K562 (cell line): Measurements from ENCODE around the gene GRB10. TPM values are rescaled to one million over a fixed set of nuclear protein-coding genes. Genes with fewer than 3 reads are reported as not detected.

Experiments
- ATAC-seq: fragments of 200-7000 bp; cut with Tn5 transposase; 3 replicates; pipeline ENCODE4 v1.9.1; 2020; ENCODE audit warnings: moderate library complexity
- BruUV-seq: library from RNA; stranded (reverse); fragments of 400-500 nt; replicated peaks from 2 replicates; lab custom pipeline; 2021; lab: Mats Ljungman, UMichigan
- CTCF ChIA-PET: fragments of 300-600 bp; formaldehyde crosslinking; extraction: SDS; loops from one replicate; lab custom pipeline; 2021; ENCODE audit warnings: low intra/inter-chr PET ratio; lab: Yijun Ruan, JAX
- POLR2A ChIA-PET: fragments of 300-600, 350-650 bp; sonication (Branson Sonifier 250); formaldehyde crosslinking; extraction: SDS; loops from one replicate; lab custom pipeline; 2021; ENCODE audit warnings: antibody characterized with exemption, inconsistent platforms; lab: Yijun Ruan, JAX
- DNase-seq, 4 experiments: peaks; one replicate each; pipeline versions ENCODE4 v3.0.0 to v3.0.0-alpha.2; 2011 to 2018; ENCODE audit warnings: low spot score in 3 of 4, mixed read lengths in 3 of 4; ENCODE audit errors: extremely low read depth in 1 of 4
- FAIRE-seq: peaks from 2 replicates; lab custom pipeline; 2011; peaks lifted over from hg19 to GRCh38; lab: Jason Lieb, UNC
- H2AFZ ChIP-seq: 2 replicates; pipeline ENCODE4 v1.6.0; 2011; ENCODE audit warnings: low read depth, low read length, control low read depth, inconsistent platforms
- H3K27ac ChIP-seq: fragments of 200-600 bp; 3 replicates; pipeline ENCODE4 v1.8.0; 2011; ENCODE audit warnings: low read depth, mild to moderate bottlenecking, control low read depth, inconsistent platforms, low read length, moderate library complexity, mixed read lengths; ENCODE audit errors: extremely low read depth
- H3K27me3 ChIP-seq, 2 experiments: fragments of 300-600 bp in 1 of 2; 2 replicates in 1 of 2; 3 replicates in 1 of 2; pipeline versions ENCODE4 v1.6.0 to v1.8.0; 2011; ENCODE audit warnings: inconsistent platforms in 2 of 2, low read length in 2 of 2, mild to moderate bottlenecking in 1 of 2, mixed read lengths in 1 of 2, moderate library complexity in 1 of 2; ENCODE audit not compliant: control insufficient read depth in 2 of 2, insufficient read depth in 2 of 2
- H3K36me3 ChIP-seq: fragments of 300-600 bp; 3 replicates; pipeline ENCODE4 v1.8.0; 2011; ENCODE audit warnings: mild to moderate bottlenecking, low read length, inconsistent platforms; ENCODE audit not compliant: control insufficient read depth, insufficient read depth
- H3K4me1 ChIP-seq, 2 experiments: fragments of 200-600 bp in 1 of 2; replicated peaks in 1 of 2; 2 replicates in 1 of 2; 3 replicates in 1 of 2; pipeline versions ENCODE4 v1.5.1 to v1.8.0; 2011; ENCODE audit warnings: inconsistent platforms in 2 of 2, low read length in 2 of 2, mild to moderate bottlenecking in 1 of 2, mixed read lengths in 1 of 2, moderate library complexity in 1 of 2; ENCODE audit not compliant: control insufficient read depth in 2 of 2, insufficient read depth in 2 of 2
- H3K4me2 ChIP-seq: 2 replicates; pipeline ENCODE4 v1.6.1; 2011; ENCODE audit warnings: low read length, control low read depth, inconsistent platforms, mixed read lengths; ENCODE audit not compliant: insufficient read depth
- H3K4me3 ChIP-seq: fragments of 200-600 bp; sonication (generic), shearing (Covaris generic); 2 replicates; pipeline ENCODE4 v1.5.1; 2016; ENCODE audit warnings: control low read depth, inconsistent platforms
- H3K79me2 ChIP-seq: fragments of 200-600 bp; 3 replicates; pipeline ENCODE4 v1.8.0; 2011; ENCODE audit warnings: low read length, inconsistent platforms; ENCODE audit not compliant: control insufficient read depth, insufficient read depth
- H3K9ac ChIP-seq, 2 experiments: 2 replicates each; pipeline versions ENCODE4 v1.6.0 to v1.6.1; 2011; ENCODE audit warnings: low read depth in 2 of 2, low read length in 2 of 2, control low read depth in 1 of 2, inconsistent platforms in 1 of 2, mild to moderate bottlenecking in 1 of 2, mixed read lengths in 1 of 2; ENCODE audit not compliant: insufficient read depth in 1 of 2
- H3K9me1 ChIP-seq: one replicate; pipeline ENCODE4 v1.6.0; 2011; ENCODE audit warnings: inconsistent platforms, mild to moderate bottlenecking, low read length, moderate library complexity; ENCODE audit not compliant: control insufficient read depth, insufficient read depth
- H3K9me3 ChIP-seq: replicated peaks from 2 replicates; pipeline ENCODE4 v1.5.1; 2011; ENCODE audit warnings: low read depth, low read length, inconsistent platforms; ENCODE audit not compliant: control insufficient read depth, insufficient read depth
- H4K20me1 ChIP-seq: replicated peaks from 2 replicates; pipeline ENCODE4 v1.6.1; 2011; ENCODE audit warnings: low read length, inconsistent platforms, mixed read lengths; ENCODE audit not compliant: control insufficient read depth, insufficient read depth
- BRCA1 ChIP-seq, 2 experiments: fragments of 450-650 bp in 1 of 2; sonication (generic) in 1 of 2; formaldehyde crosslinking in 1 of 2; IDR thresholded peaks; 2 replicates each; pipeline versions ENCODE4 v1.5.0 to v1.6.1; 2017 to 2020; ENCODE audit warnings: mild to moderate bottlenecking in 1 of 2, missing genetic modification reagents in 1 of 2
- CBX5 ChIP-seq: IDR thresholded peaks from 2 replicates; pipeline ENCODE4 v1.6.1; 2014; ENCODE audit warnings: low read depth, borderline replicate concordance
- MBD2 ChIP-seq: sonication (generic); IDR thresholded peaks from 2 replicates; pipeline ENCODE4 v1.6.1; 2016; ENCODE audit warnings: low read depth, borderline replicate concordance
- PHB2 ChIP-seq: fragments of 450-650 bp; IDR thresholded peaks from 2 replicates; pipeline ENCODE4 v1.6.1; 2017; ENCODE audit warnings: low read depth
- PRMT5 ChIP-seq: sonication (generic); formaldehyde crosslinking; IDR thresholded peaks from 2 replicates; pipeline ENCODE4 v1.5.0; 2020; ENCODE audit warnings: missing genetic modification reagents
- RBM25 ChIP-seq: fragments of 200-400 bp; formaldehyde crosslinking; IDR thresholded peaks from 2 replicates; pipeline ENCODE4 v1.6.1; 2018; ENCODE audit warnings: low read length, low read depth, moderate library complexity; ENCODE audit not compliant: severe bottlenecking
- ZFX ChIP-seq: sonication (generic); formaldehyde crosslinking; IDR thresholded peaks from 2 replicates; pipeline ENCODE4 v1.8.0; 2022; ENCODE audit warnings: mild to moderate bottlenecking, missing genetic modification reagents, moderate library complexity
- ZKSCAN1 ChIP-seq: fragments of 150-350 bp; IDR thresholded peaks from 2 replicates; pipeline ENCODE4 v1.6.1; 2016; ENCODE audit warnings: low read depth, low read length
- ZNF639 ChIP-seq, 2 experiments: fragments of 200-800 bp in 1 of 2; sonication (Bioruptor generic) in 1 of 2; sonication (generic) in 1 of 2; formaldehyde crosslinking in 1 of 2; IDR thresholded peaks in 1 of 2; conservative IDR thresholded peaks in 1 of 2; 2 replicates each; pipeline versions ENCODE4 v1.5.0 to v1.6.1; 2016 to 2020; ENCODE audit warnings: missing compliant biosample characterization in 1 of 2, missing genetic modification characterization in 1 of 2, missing genetic modification reagents in 1 of 2
- WGBS: fragments of 100-300 bp; shearing (Covaris generic); methylation state at CpG from one replicate; pipeline ENCODE4 v1.1.6; 2016; ENCODE audit warnings: low coverage, mixed read lengths; ENCODE audit not compliant: insufficient coverage; ENCODE audit errors: missing lambda C conversion rate; 5-methylcytosine and 5-hydroxymethylcytosine counted together
- in situ Hi-C: fragments of 300-500 bp; cut with MboI; formaldehyde crosslinking; loops from 4 replicates; pipeline ENCODE4 v1.15.0; 2018; ENCODE audit warnings: inconsistent platforms, mixed read lengths
- intact Hi-C: fragments of 100-400 bp; cut with micrococcal nuclease; formaldehyde crosslinking; loops from 2 replicates; pipeline ENCODE4 v1.14.2; 2022
- polyA plus RNA-seq, 8 experiments: library from polyadenylated mRNA; depleted of rRNA in 4 of 8; stranded (reverse) in 5 of 8; unstranded in 3 of 8; fragments of >200 nt; fragmentation: Nextera tagmentation in 2 of 8; fragmentation: Illumina TruSeq in 1 of 8; extraction: Ambion mirVana in 2 of 8; extraction: Trizol in 1 of 8; gene quantifications; 2 replicates each; pipeline versions ENCODE4 v1.2.1 to v1.2.3, GENCODE V29; 2011 to 2014; ENCODE audit warnings: inconsistent platforms in 1 of 8, missing spikeins in 1 of 8
- total RNA-seq, 7 experiments: library from RNA; depleted of rRNA in 6 of 7; stranded (reverse); fragments of >200 nt in 6 of 7; fragmentation: Illumina TruSeq in 2 of 7; extraction: Trizol in 2 of 7; gene quantifications; 2 replicates each; pipeline versions ENCODE4 v1.2.1 to v1.2.3, GENCODE V29; 2011 to 2021; ENCODE audit warnings: low replicate concordance in 1 of 7
- TF ChIP-seq, protein P1 (sequence below): fragments of 250-450 bp; sonication (Bioruptor Pico); IDR thresholded peaks from 2 replicates; pipeline ENCODE4 v1.5.1; 2021; ENCODE audit warnings: mild to moderate bottlenecking
- TF ChIP-seq, protein P2 (sequence below): fragments of 250-450 bp; sonication (Bioruptor Pico); IDR thresholded peaks from 2 replicates; pipeline ENCODE4 v1.6.1; 2021; ENCODE audit warnings: mild to moderate bottlenecking

Gene GRB10
- total and polyA plus RNA-seq, 9 of the 15 experiments (the other 6 are each of a cell fraction or from before 2014, with no cell fraction given): 8.9 to 88.5 (median 40.7) TPM

DNA sequence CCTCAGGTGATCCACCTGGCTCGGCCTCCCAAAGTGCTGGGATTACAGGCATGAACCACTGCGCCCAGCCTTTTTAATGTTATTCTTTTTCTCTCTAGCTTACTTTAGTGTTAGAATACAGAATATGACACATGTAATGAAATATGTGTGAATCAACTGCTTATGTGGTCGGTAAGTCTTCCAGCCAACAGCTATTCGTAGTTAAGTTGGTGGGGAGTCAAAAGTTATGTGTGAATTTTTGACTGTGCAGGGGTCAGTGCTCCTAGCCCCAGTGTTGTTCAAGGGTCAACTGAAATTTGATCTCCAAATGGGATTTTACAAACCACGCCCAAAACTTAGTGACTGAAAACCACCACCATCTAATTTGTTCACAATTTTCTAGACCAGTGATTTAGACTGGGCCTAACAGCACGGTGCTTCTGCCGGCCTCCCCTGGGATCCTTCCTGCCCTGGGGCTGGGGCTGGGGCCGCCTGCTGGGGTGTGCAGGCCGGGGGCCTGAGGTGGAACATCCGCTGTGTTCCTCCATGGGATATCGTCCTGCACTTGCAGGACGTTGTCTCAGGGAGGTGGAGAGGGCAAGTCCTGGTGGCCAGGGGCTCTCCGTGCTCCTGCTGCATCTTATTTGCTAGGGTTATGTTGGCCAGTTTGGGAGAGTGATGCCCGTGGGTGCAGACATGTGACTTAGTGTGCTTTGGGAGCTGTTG, 24.5 kb upstream of the GRB10 start:
- Histone ChIP-seq H2AFZ (no peak overlapping the region), H3K9me1 (no peaks in the 10 kb centered on the region), H3K4me2 (no peak overlapping the region), H3K79me2 (no peaks in the 10 kb centered on the region), H3K36me3 (no peaks in the 10 kb centered on the region), H3K27me3 (peaks cover 0 to 23% of the 10 kb centered on the region in 2 experiments; a peak in 3 of 5 replicates), H3K9me3 (no peaks in the 10 kb centered on the region), H3K9ac (no peak overlapping the region), H4K20me1 (0 out of 2 replicates have a peak, but pooled peaks cover 5% of the 10 kb centered on the region), H3K4me1 (peaks cover 0 to 4% of the 10 kb centered on the region in 2 experiments; a peak in 2 of 5 replicates), H3K27ac (no peak overlapping the region), H3K4me3 (no peak overlapping the region)
- ATAC-seq: no peak
- no peak for DNase-seq
- intact Hi-C loops (loop anchor here (5.0 kb wide), 1 partner anchor 340 kb away; no protein-coding TSS in a partner anchor), in situ Hi-C loops (no loop called here)
- ChIA-PET POLR2A (no interaction called here), CTCF (interaction anchor here (0.7 kb wide), 1 partner anchor 165 kb away, joined by 3 read pairs; no protein-coding TSS in a partner anchor)
- BruUV-seq: no TSS peak
- TF ChIP-seq BRCA1 (IDR thresholded peaks at IDR 0.05) (no peak), BRCA1 (CRISPR knock-in tag; IDR thresholded peaks at IDR 0.05) (no peak), MBD2 (no peak), ZKSCAN1 (no peak), CBX5 (no peak), ZNF639 (CRISPR knock-in tag; conservative IDR thresholded peaks at IDR 0.05 in 1 of 2, IDR thresholded peaks at IDR 0.05 in 1 of 2) (no peak), RBM25 (no peak), ZFX (no peak), PHB2 (no peak), PRMT5 (no peak)
- TF ChIP-seq, protein P1, sequence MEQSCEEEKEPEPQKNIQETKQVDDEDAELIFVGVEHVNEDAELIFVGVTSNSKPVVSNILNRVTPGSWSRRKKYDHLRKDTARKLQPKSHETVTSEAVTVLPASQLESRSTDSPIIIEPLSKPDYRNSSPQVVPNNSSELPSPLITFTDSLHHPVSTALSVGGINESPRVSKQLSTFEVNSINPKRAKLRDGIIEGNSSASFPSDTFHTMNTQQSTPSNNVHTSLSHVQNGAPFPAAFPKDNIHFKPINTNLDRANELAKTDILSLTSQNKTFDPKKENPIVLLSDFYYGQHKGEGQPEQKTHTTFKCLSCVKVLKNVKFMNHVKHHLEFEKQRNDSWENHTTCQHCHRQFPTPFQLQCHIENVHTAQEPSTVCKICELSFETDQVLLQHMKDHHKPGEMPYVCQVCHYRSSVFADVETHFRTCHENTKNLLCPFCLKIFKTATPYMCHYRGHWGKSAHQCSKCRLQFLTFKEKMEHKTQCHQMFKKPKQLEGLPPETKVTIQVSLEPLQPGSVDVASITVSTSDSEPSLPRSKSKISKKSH: no peak
- TF ChIP-seq, protein P2, sequence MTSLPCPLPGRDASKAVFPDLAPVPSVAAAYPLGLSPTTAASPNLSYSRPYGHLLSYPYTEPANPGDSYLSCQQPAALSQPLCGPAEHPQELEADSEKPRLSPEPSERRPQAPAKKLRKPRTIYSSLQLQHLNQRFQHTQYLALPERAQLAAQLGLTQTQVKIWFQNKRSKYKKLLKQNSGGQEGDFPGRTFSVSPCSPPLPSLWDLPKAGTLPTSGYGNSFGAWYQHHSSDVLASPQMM (CRISPR knock-in tag): no peak
- WGBS: 12% methylated on average over 14 of the region's 14 CpGs
- no peak for FAIRE-seq
